ENCODE data around the gene POLE.

DNA sequence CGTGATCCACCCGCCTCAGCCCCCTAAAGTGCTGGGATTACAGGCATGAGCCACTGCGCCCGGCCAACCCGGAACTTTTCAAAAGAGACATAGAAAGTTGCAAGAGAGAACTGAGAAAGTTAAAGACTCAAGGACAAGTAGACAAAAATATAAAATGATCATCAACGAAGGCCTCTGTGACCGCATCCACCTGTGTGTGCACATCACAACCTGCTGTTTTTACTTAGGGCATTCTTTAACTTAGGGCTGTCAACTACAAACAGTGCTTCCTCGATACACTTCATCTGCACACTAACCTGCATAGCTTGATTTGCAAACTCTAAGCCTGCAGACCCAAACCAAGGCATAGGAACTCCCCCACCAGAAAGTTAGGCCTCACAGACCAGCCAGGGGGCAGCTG is 53.7 kb downstream of the POLE start:
- TF ChIP-seq ZNF384 (IDR thresholded peaks at IDR 0.05; ENCODE audit: borderline replicate concordance, low read depth, low read length) (no peak), ATF7 (IDR thresholded peaks at IDR 0.05; ENCODE audit: low read depth) (no peak), RAD51 (IDR thresholded peaks at IDR 0.05) (no peak), TAF1 (IDR thresholded peaks at IDR 0.05; ENCODE audit: borderline replicate concordance, low read depth, low read length) (no peak), ZNF207 (IDR thresholded peaks at IDR 0.05; ENCODE audit: borderline replicate concordance) (no peak), EZH2 (IDR thresholded peaks at IDR 0.05; ENCODE audit: borderline replicate concordance, control insufficient read depth, low read depth, low read length) (no peak), EED (IDR thresholded peaks at IDR 0.05; ENCODE audit: low read depth) (no peak), YY1 (IDR thresholded peaks at IDR 0.05; ENCODE audit: low read depth, low read length) (no peak), MEF2A (IDR thresholded peaks at IDR 0.05; ENCODE audit: insufficient read depth, low read depth, low read length) (no peak)
- TF ChIP-seq, protein P1, sequence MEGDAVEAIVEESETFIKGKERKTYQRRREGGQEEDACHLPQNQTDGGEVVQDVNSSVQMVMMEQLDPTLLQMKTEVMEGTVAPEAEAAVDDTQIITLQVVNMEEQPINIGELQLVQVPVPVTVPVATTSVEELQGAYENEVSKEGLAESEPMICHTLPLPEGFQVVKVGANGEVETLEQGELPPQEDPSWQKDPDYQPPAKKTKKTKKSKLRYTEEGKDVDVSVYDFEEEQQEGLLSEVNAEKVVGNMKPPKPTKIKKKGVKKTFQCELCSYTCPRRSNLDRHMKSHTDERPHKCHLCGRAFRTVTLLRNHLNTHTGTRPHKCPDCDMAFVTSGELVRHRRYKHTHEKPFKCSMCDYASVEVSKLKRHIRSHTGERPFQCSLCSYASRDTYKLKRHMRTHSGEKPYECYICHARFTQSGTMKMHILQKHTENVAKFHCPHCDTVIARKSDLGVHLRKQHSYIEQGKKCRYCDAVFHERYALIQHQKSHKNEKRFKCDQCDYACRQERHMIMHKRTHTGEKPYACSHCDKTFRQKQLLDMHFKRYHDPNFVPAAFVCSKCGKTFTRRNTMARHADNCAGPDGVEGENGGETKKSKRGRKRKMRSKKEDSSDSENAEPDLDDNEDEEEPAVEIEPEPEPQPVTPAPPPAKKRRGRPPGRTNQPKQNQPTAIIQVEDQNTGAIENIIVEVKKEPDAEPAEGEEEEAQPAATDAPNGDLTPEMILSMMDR (IDR thresholded peaks at IDR 0.05 in 2 of 3, conservative IDR thresholded peaks at IDR 0.05 in 1 of 3; ENCODE audit: control insufficient read depth in 2 of 3, extremely low read depth in 1 of 3, insufficient read depth in 1 of 3, low read depth in 3 of 3, low read length in 3 of 3): no peak

All from GM12878 (cell line).